Mesenchymal stem cell (in vitro differentiated cells and primary cell): Measurements from ENCODE around the gene ANKRD29.

Experiments used
- DNase-seq: peaks from one replicate; pipeline ENCODE4 v3.0.0-alpha.2; 2013
- H2AFZ ChIP-seq: one replicate; pipeline ENCODE4 v1.6.1; 2013; ENCODE audit warnings: low read depth, mild to moderate bottlenecking, control low read depth, inconsistent platforms, low read length, moderate library complexity
- H2AK5ac ChIP-seq: 2 replicates; pipeline ENCODE4 v1.6.1; 2013; ENCODE audit warnings: low read length, moderate library complexity, mild to moderate bottlenecking, inconsistent platforms; ENCODE audit not compliant: severe bottlenecking
- H2BK120ac ChIP-seq: one replicate; pipeline ENCODE4 v1.6.1; 2013; ENCODE audit warnings: low read depth, mild to moderate bottlenecking, inconsistent platforms, low read length, moderate library complexity
- H2BK12ac ChIP-seq, 2 experiments: one replicate each; pipeline ENCODE4 v1.6.1; 2013; ENCODE audit warnings: inconsistent platforms in 2 of 2, low read length in 2 of 2, mild to moderate bottlenecking in 2 of 2, moderate library complexity in 2 of 2, control low read depth in 1 of 2
- H2BK15ac ChIP-seq: one replicate; pipeline ENCODE4 v1.6.1; 2013; ENCODE audit warnings: mild to moderate bottlenecking, low read depth, inconsistent platforms; ENCODE audit not compliant: poor library complexity, severe bottlenecking
- H2BK5ac ChIP-seq: 2 replicates; pipeline ENCODE4 v1.6.1; 2013; ENCODE audit warnings: low read depth, mild to moderate bottlenecking, low read length, control low read depth, inconsistent platforms; ENCODE audit not compliant: poor library complexity, severe bottlenecking
- H3K14ac ChIP-seq, 2 experiments: one replicate each; pipeline ENCODE4 v1.6.1; 2013; ENCODE audit warnings: inconsistent platforms in 2 of 2, low read length in 2 of 2, control low read depth in 1 of 2, mild to moderate bottlenecking in 1 of 2, moderate library complexity in 1 of 2
- H3K18ac ChIP-seq, 2 experiments: one replicate each; pipeline ENCODE4 v1.6.1; 2013; ENCODE audit warnings: inconsistent platforms in 2 of 2, low read length in 2 of 2, control low read depth in 1 of 2, low read depth in 1 of 2, mild to moderate bottlenecking in 1 of 2
- H3K23ac ChIP-seq, 2 experiments: one replicate each; pipeline ENCODE4 v1.6.1; 2013; ENCODE audit warnings: inconsistent platforms in 2 of 2, low read length in 2 of 2, mild to moderate bottlenecking in 2 of 2, moderate library complexity in 2 of 2, control low read depth in 1 of 2
- H3K27ac ChIP-seq: 2 replicates; pipeline ENCODE4 v1.5.1; 2013; ENCODE audit warnings: mild to moderate bottlenecking, moderate library complexity, low read length, control low read depth, inconsistent platforms; ENCODE audit not compliant: poor library complexity, severe bottlenecking
- H3K27me3 ChIP-seq, 2 experiments: 2 replicates each; pipeline versions ENCODE4 v1.6.1 to v1.7.0; 2013; ENCODE audit warnings: low read length in 2 of 2, mild to moderate bottlenecking in 2 of 2, moderate library complexity in 2 of 2, control low read depth in 1 of 2, inconsistent platforms in 1 of 2; ENCODE audit not compliant: control insufficient read depth in 1 of 2, insufficient read depth in 1 of 2
- H3K36me3 ChIP-seq, 2 experiments: 2 replicates each; pipeline versions ENCODE4 v1.6.1 to v1.7.0; 2013; ENCODE audit warnings: low read length in 2 of 2, control low read depth in 1 of 2, inconsistent platforms in 1 of 2, low read depth in 1 of 2, mild to moderate bottlenecking in 1 of 2; ENCODE audit not compliant: insufficient read depth in 2 of 2, control insufficient read depth in 1 of 2
- H3K4ac ChIP-seq, 2 experiments: one replicate each; pipeline ENCODE4 v1.6.1; 2013; ENCODE audit warnings: inconsistent platforms in 2 of 2, low read length in 2 of 2, mild to moderate bottlenecking in 2 of 2, moderate library complexity in 2 of 2, control low read depth in 1 of 2, low read depth in 1 of 2
- H3K4me1 ChIP-seq: 2 replicates; pipeline ENCODE4 v1.6.1; 2013; ENCODE audit warnings: low read depth, low read length, control low read depth; ENCODE audit not compliant: control insufficient read depth, insufficient read depth
- H3K4me2 ChIP-seq: 2 replicates; pipeline ENCODE4 v1.6.1; 2013; ENCODE audit warnings: low read length, mild to moderate bottlenecking, inconsistent platforms; ENCODE audit not compliant: poor library complexity, severe bottlenecking
- H3K4me3 ChIP-seq, 2 experiments: 2 replicates each; pipeline versions ENCODE4 v1.5.1 to v1.7.0; 2013; ENCODE audit warnings: low read length in 2 of 2, mild to moderate bottlenecking in 2 of 2, control low read depth in 1 of 2, low read depth in 1 of 2; ENCODE audit not compliant: insufficient read depth in 1 of 2
- H3K79me1 ChIP-seq: replicated peaks from 2 replicates; pipeline ENCODE4 v1.6.1; 2013; ENCODE audit warnings: mild to moderate bottlenecking, control low read depth, low read length, inconsistent platforms; ENCODE audit not compliant: poor library complexity, severe bottlenecking
- H3K9ac ChIP-seq: 2 replicates; pipeline ENCODE4 v1.7.0; 2013; ENCODE audit warnings: mild to moderate bottlenecking, low read length, moderate library complexity
- H3K9me3 ChIP-seq: 2 replicates; pipeline ENCODE4 v1.7.0; 2013; ENCODE audit warnings: mild to moderate bottlenecking, low read length; ENCODE audit not compliant: control insufficient read depth
- H4K8ac ChIP-seq: one replicate; pipeline ENCODE4 v1.6.1; 2013; ENCODE audit warnings: inconsistent platforms, mild to moderate bottlenecking, low read length, moderate library complexity
- H4K91ac ChIP-seq: one replicate; pipeline ENCODE4 v1.6.1; 2013; ENCODE audit warnings: mild to moderate bottlenecking, low read length, inconsistent platforms
- WGBS: methylation state at CpG from one replicate; pipeline ENCODE4 v1.1.7; 2013; ENCODE audit warnings: mixed read lengths; 5-methylcytosine and 5-hydroxymethylcytosine counted together

ANKRD29 gene

GRCh38 chr18:23710068-23710527, 47.4 kb upstream of the ANKRD29 start:
- H3K23ac ChIP-seq: no peak overlapping the region
- H2BK12ac ChIP-seq: no peak overlapping the region
- H3K14ac ChIP-seq: no peak overlapping the region
- H2AFZ ChIP-seq: no peak overlapping the region
- no peak overlapping the region for H3K9ac ChIP-seq
- H2BK5ac ChIP-seq: no peak overlapping the region
- no peak overlapping the region for H2AK5ac ChIP-seq
- no peaks in the 10 kb centered on the region for H3K27me3 ChIP-seq
- H3K4me1 ChIP-seq: peaks cover 1% of the 10 kb centered on the region
- H3K18ac ChIP-seq: no peak overlapping the region
- H2BK120ac ChIP-seq: no peak overlapping the region
- no peak overlapping the region for H3K4ac ChIP-seq
- WGBS: 89% methylated on average over 15 of the region's 17 CpGs
- no peak overlapping the region for H3K4me2 ChIP-seq
- no peak for DNase-seq
- H3K36me3 ChIP-seq: peaks cover 0 to 3% of the 10 kb centered on the region in 2 experiments
- no peak overlapping the region for H3K4me3 ChIP-seq
- H3K9me3 ChIP-seq: peaks cover 5% of the 10 kb centered on the region
- no peak overlapping the region for H4K91ac ChIP-seq
- H4K8ac ChIP-seq: no peak overlapping the region
- H3K79me1 ChIP-seq: no peaks in the 10 kb centered on the region
- H2BK15ac ChIP-seq: no peak overlapping the region
- no peak overlapping the region for H3K27ac ChIP-seq

- H3K23ac ChIP-seq: no peak overlapping the region
- H2BK5ac ChIP-seq: no peak overlapping the region
- H2AFZ ChIP-seq: no peak overlapping the region
- no peak overlapping the region for H3K4me3 ChIP-seq
- no peaks in the 10 kb centered on the region for H3K36me3 ChIP-seq
- no peak overlapping the region for H3K14ac ChIP-seq
- H3K4ac ChIP-seq: no peak overlapping the region
- H2BK120ac ChIP-seq: no peak overlapping the region
- H3K18ac ChIP-seq: no peak overlapping the region
- 100% methylated on average over 1 of the region's 3 CpGs for WGBS
- no peak overlapping the region for H2BK15ac ChIP-seq
- no peak overlapping the region for H3K9ac ChIP-seq
- H3K4me2 ChIP-seq: no peak overlapping the region
- H2BK12ac ChIP-seq: no peak overlapping the region
- H4K91ac ChIP-seq: no peak overlapping the region
- H3K79me1 ChIP-seq: no peaks in the 10 kb centered on the region
- H3K4me1 ChIP-seq: peaks cover 1% of the 10 kb centered on the region
- no peak overlapping the region for H2AK5ac ChIP-seq
- no peak overlapping the region for H4K8ac ChIP-seq
- no peak overlapping the region for H3K27ac ChIP-seq
- DNase-seq: no peak
- H3K27me3 ChIP-seq: no peaks in the 10 kb centered on the region
- peaks cover 5% of the 10 kb centered on the region for H3K9me3 ChIP-seq
Measured at GRCh38 chr18:23706971-23707640, 44.4 kb upstream of the ANKRD29 start.

GRCh38 chr18:23704806-23705205, 42.1 kb upstream of the ANKRD29 start:
- Histone ChIP-seq H3K36me3 (peaks cover 0 to 3% of the 10 kb centered on the region in 2 experiments), H2BK15ac (no peak overlapping the region), H3K18ac (no peak overlapping the region), H2AK5ac (no peak overlapping the region), H2AFZ (no peak overlapping the region), H3K9ac (no peak overlapping the region), H3K23ac (no peak overlapping the region), H3K14ac (no peak overlapping the region), H3K4me1 (peaks cover 1% of the 10 kb centered on the region), H3K27ac (no peak overlapping the region), H3K4me3 (no peak overlapping the region), H2BK12ac (no peak overlapping the region), H3K4me2 (no peak overlapping the region), H3K4ac (no peak overlapping the region), H3K79me1 (no peaks in the 10 kb centered on the region), H2BK5ac (no peak overlapping the region), H3K9me3 (peaks cover 5% of the 10 kb centered on the region), H3K27me3 (no peaks in the 10 kb centered on the region), H4K8ac (no peak overlapping the region), H4K91ac (no peak overlapping the region), H2BK120ac (no peak overlapping the region)
- DNase-seq: no peak

DNA sequence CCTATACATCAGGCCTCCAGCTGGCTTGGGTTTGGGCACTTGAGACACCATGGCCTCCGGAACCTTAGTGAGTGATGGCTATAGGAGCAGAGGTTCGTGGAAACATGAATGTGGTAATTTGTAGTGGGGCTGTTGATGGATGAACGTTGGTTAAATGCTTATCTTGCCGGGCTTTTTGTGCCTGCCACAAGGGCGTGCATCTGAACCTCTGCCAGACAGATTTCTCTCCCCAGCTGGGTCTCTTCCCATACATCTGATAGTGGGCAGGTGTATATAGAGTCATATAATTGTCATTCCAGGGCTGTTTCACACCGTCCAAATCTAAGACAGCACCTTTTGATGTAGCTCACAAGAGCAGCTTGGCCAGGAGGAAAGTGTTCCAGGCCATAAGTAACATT, 41.3 kb upstream of the ANKRD29 start:
- no peak overlapping the region for H2BK12ac ChIP-seq
- H3K4me1 ChIP-seq: peaks cover 1% of the 10 kb centered on the region
- H3K36me3 ChIP-seq: peaks cover 0 to 3% of the 10 kb centered on the region in 2 experiments
- H2BK15ac ChIP-seq: no peak overlapping the region
- peaks cover 5% of the 10 kb centered on the region for H3K9me3 ChIP-seq
- H2AK5ac ChIP-seq: no peak overlapping the region
- H2BK5ac ChIP-seq: no peak overlapping the region
- H3K27me3 ChIP-seq: no peaks in the 10 kb centered on the region
- no peak overlapping the region for H3K4ac ChIP-seq
- no peak overlapping the region for H3K18ac ChIP-seq
- H2AFZ ChIP-seq: no peak overlapping the region
- H3K9ac ChIP-seq: no peak overlapping the region
- no peak for DNase-seq
- H3K4me3 ChIP-seq: no peak overlapping the region
- no peak overlapping the region for H3K23ac ChIP-seq
- no peaks in the 10 kb centered on the region for H3K79me1 ChIP-seq
- no peak overlapping the region for H4K8ac ChIP-seq
- 79% methylated on average over 4 of the region's 6 CpGs for WGBS
- H2BK120ac ChIP-seq: no peak overlapping the region
- H3K14ac ChIP-seq: no peak overlapping the region
- no peak overlapping the region for H4K91ac ChIP-seq
- H3K4me2 ChIP-seq: no peak overlapping the region
- no peak overlapping the region for H3K27ac ChIP-seq
